ENCODE data around the gene PDE10A. TPM values are rescaled to one million over a fixed set of nuclear protein-coding genes. Genes with fewer than 3 reads are reported as not detected.

PDE10A gene
- total RNA-seq, 1 experiment from 2014 or later: 3.1 TPM

DNA sequence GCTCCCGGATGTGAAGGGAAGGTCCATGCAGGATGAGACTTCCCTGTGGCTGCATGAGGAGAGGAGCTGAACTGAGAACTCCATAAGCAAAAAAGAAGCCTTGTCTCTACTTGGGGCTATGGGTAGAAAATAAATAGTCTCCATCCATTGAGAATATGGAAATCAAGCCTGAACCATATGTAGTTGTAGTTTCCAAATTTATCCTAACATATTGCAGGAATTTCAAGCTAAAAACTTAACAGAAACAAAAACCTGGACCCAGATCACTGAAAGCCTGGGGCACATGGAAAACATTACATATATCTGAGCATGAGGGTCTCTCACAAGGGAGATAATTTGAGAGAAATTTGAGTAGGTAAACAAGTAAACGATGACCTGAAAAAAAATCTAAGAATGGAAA lies 258.7 kb downstream of the PDE10A start:
- no peak overlapping the region for H3K4me3 Mint-ChIP-seq
- no peaks in the 10 kb centered on the region for H3K4me1 Mint-ChIP-seq
- H3K27ac Mint-ChIP-seq: no peak overlapping the region
- no peak for DNase-seq (ENCODE audit: low spot score)
- peaks cover 17% of the 10 kb centered on the region for H3K9me3 Mint-ChIP-seq
- no peaks in the 10 kb centered on the region for H3K36me3 Mint-ChIP-seq
- H3K27me3 Mint-ChIP-seq (ENCODE audit: low read depth): no peaks in the 10 kb centered on the region
- ATAC-seq: no peak
- CTCF ChIA-PET: no interaction called here
- TF ChIP-seq, protein P1, sequence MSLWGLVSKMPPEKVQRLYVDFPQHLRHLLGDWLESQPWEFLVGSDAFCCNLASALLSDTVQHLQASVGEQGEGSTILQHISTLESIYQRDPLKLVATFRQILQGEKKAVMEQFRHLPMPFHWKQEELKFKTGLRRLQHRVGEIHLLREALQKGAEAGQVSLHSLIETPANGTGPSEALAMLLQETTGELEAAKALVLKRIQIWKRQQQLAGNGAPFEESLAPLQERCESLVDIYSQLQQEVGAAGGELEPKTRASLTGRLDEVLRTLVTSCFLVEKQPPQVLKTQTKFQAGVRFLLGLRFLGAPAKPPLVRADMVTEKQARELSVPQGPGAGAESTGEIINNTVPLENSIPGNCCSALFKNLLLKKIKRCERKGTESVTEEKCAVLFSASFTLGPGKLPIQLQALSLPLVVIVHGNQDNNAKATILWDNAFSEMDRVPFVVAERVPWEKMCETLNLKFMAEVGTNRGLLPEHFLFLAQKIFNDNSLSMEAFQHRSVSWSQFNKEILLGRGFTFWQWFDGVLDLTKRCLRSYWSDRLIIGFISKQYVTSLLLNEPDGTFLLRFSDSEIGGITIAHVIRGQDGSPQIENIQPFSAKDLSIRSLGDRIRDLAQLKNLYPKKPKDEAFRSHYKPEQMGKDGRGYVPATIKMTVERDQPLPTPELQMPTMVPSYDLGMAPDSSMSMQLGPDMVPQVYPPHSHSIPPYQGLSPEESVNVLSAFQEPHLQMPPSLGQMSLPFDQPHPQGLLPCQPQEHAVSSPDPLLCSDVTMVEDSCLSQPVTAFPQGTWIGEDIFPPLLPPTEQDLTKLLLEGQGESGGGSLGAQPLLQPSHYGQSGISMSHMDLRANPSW (CRISPR knock-in tag; conservative IDR thresholded peaks at IDR 0.05; ENCODE audit: low read depth): no peak
- TF ChIP-seq, protein P2, sequence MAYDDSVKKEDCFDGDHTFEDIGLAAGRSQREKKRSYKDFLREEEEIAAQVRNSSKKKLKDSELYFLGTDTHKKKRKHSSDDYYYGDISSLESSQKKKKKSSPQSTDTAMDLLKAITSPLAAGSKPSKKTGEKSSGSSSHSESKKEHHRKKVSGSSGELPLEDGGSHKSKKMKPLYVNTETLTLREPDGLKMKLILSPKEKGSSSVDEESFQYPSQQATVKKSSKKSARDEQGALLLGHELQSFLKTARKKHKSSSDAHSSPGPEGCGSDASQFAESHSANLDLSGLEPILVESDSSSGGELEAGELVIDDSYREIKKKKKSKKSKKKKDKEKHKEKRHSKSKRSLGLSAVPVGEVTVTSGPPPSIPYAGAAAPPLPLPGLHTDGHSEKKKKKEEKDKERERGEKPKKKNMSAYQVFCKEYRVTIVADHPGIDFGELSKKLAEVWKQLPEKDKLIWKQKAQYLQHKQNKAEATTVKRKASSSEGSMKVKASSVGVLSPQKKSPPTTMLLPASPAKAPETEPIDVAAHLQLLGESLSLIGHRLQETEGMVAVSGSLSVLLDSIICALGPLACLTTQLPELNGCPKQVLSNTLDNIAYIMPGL (CRISPR knock-in tag; IDR thresholded peaks at IDR 0.05): no peak
- TF ChIP-seq GABPB1 (CRISPR knock-in tag; IDR thresholded peaks at IDR 0.05) (no peak), NFATC4 (CRISPR knock-in tag; IDR thresholded peaks at IDR 0.05) (no peak), ZNF263 (CRISPR knock-in tag; IDR thresholded peaks at IDR 0.05; ENCODE audit: low read depth) (no peak), JAZF1 (CRISPR knock-in tag; IDR thresholded peaks at IDR 0.05) (no peak), IRF2 (CRISPR knock-in tag; IDR thresholded peaks at IDR 0.05; ENCODE audit: borderline replicate concordance, low read depth) (no peak), SP1 (CRISPR knock-in tag; conservative IDR thresholded peaks at IDR 0.05) (no peak), CBFB (CRISPR knock-in tag; IDR thresholded peaks at IDR 0.05; ENCODE audit: low read depth) (no peak), ZNF671 (CRISPR knock-in tag; IDR thresholded peaks at IDR 0.05) (no peak), ZNF219 (CRISPR knock-in tag; IDR thresholded peaks at IDR 0.05; ENCODE audit: borderline replicate concordance) (no peak), EMX1 (CRISPR knock-in tag; IDR thresholded peaks at IDR 0.05) (no peak)
- TF ChIP-seq, protein P3, sequence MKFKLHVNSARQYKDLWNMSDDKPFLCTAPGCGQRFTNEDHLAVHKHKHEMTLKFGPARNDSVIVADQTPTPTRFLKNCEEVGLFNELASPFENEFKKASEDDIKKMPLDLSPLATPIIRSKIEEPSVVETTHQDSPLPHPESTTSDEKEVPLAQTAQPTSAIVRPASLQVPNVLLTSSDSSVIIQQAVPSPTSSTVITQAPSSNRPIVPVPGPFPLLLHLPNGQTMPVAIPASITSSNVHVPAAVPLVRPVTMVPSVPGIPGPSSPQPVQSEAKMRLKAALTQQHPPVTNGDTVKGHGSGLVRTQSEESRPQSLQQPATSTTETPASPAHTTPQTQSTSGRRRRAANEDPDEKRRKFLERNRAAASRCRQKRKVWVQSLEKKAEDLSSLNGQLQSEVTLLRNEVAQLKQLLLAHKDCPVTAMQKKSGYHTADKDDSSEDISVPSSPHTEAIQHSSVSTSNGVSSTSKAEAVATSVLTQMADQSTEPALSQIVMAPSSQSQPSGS (CRISPR knock-in tag; IDR thresholded peaks at IDR 0.05; ENCODE audit: borderline replicate concordance, low read depth): no peak
- TF ChIP-seq, protein P4, sequence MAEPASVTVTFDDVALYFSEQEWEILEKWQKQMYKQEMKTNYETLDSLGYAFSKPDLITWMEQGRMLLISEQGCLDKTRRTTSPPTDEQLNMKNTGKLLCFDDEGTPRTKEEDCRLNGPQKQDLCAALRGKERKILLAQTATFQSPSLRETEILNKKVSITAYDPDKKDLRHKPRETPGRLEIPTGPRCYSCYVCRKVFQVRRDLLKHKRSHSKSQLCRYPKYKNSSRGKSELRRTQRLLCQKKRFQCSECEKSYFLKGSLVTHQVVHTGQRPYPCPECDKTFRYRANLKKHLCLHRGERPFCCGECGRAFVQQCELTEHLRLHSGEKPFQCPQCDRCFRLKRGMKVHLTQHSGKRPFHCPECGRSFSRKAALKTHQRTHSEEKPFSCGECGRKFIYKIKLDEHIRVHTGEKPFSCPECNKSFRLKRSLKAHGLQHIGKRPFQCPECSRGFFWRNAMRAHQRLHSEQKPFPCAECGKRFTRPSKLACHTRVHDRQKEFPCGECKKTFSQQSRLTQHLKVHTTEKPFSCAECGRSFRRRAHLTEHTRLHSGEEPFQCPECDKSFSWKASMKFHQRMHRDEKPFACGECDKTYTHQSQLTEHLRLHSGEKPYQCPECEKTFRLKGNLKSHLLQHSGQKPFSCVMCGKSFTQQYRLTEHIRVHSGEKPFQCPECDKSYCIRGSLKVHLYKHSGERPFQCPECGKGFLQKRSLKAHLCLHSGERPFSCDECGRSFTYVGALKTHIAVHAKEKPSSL (CRISPR knock-in tag; conservative IDR thresholded peaks at IDR 0.05): no peak
- TF ChIP-seq, protein P5, sequence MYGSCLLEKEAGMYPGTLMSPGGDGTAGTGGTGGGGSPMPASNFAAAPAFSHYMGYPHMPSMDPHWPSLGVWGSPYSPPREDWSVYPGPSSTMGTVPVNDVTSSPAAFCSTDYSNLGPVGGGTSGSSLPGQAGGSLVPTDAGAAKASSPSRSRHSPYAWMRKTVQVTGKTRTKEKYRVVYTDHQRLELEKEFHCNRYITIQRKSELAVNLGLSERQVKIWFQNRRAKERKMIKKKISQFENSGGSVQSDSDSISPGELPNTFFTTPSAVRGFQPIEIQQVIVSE (CRISPR knock-in tag; IDR thresholded peaks at IDR 0.05; ENCODE audit: borderline replicate concordance): no peak
- POLR2A ChIA-PET: no interaction called here

DNA sequence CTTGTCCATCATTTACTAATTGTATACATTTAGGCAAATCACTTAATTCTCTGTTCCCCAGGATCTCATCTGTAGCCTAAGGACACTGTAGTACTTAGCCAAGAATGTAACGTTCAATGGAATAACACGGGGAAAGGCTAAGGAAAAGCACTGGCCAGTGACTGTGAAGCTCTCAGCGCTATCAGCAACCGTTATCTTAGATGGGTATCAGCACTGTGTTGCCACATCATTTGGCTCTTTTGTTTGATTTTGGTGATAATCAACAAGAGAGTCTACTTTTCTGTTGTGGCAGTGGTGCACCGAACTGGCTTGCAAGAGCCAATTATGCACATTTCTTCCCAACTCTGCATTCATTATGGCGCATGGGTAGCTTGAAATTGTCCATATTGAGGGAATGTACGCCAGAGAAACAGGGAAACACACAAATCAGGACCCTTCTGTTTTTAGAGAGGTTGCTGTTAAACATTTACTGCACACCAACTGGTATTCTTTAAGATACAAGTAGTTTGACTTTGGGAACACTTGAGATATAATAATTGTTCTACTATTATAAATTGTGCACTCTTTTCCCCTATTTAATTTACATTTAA lies 259.9 kb downstream of the PDE10A start:
- no peak for ATAC-seq
- peaks cover 17% of the 10 kb centered on the region for H3K9me3 Mint-ChIP-seq
- CTCF ChIA-PET: no interaction called here
- H3K36me3 Mint-ChIP-seq: no peaks in the 10 kb centered on the region
- H3K27ac Mint-ChIP-seq: no peak overlapping the region
- no peaks in the 10 kb centered on the region for H3K27me3 Mint-ChIP-seq (ENCODE audit: low read depth)
- no peak for DNase-seq (ENCODE audit: low spot score)
- TF ChIP-seq NR2C2 (CRISPR knock-in tag; IDR thresholded peaks at IDR 0.05) (no peak), GABPB1 (CRISPR knock-in tag; IDR thresholded peaks at IDR 0.05) (no peak), GRHL2 (CRISPR knock-in tag; IDR thresholded peaks at IDR 0.05; ENCODE audit: insufficient replicate concordance, severe bottlenecking) (no peak), RELA (CRISPR knock-in tag; IDR thresholded peaks at IDR 0.05; ENCODE audit: borderline replicate concordance) (no peak)
- POLR2A ChIA-PET: no interaction called here
- no peaks in the 10 kb centered on the region for H3K4me1 Mint-ChIP-seq
- no peak overlapping the region for H3K4me3 Mint-ChIP-seq

Data from WTC11 (cell line).